Epithelial cell of proximal tubule (primary cell): Measurements from ENCODE around the gene GATAD2B. TPM values are rescaled to one million over a fixed set of nuclear protein-coding genes. Genes with fewer than 3 reads are reported as not detected.
A peak's percentile ranks its signal among the peaks of the same experiment; 100 is the strongest.

Experiments used
- DNase-seq: peaks from one replicate; pipeline ENCODE4 v3.0.0-alpha.2; 2011; ENCODE audit warnings: low read depth
- H3K4me3 ChIP-seq: 2 replicates; pipeline ENCODE4 v1.5.1; 2011; ENCODE audit warnings: low read depth, mild to moderate bottlenecking, low read length
- CTCF ChIP-seq: conservative IDR thresholded peaks from 2 replicates; pipeline ENCODE4 v1.5.1; 2012; ENCODE audit warnings: low read depth, mild to moderate bottlenecking, low read length
- total RNA-seq: library from RNA; depleted of rRNA; stranded (reverse); fragments of >200 nt; gene quantifications from 2 replicates; pipeline ENCODE4 v1.2.3, GENCODE V29; 2015

Gene GATAD2B
- total RNA-seq, 1 donor from 2014 or later, result 6.8 TPM

GRCh38 chr1:153780551-153780950 is 142.2 kb downstream of the GATAD2B start:
- no peak overlapping the region for H3K4me3 ChIP-seq
- TF ChIP-seq CTCF, result no peak
- no peak for DNase-seq

- no peak overlapping the region for H3K4me3 ChIP-seq
- TF ChIP-seq CTCF, result no peak
- DNase-seq, result no peak
Observed at GRCh38 chr1:153779781-153780541, 142.8 kb downstream of the GATAD2B start.

GRCh38 chr1:153778824-153779519 is 143.8 kb downstream of the GATAD2B start:
- no peak for TF ChIP-seq CTCF
- no peak for DNase-seq
- no peak overlapping the region for H3K4me3 ChIP-seq

GRCh38 chr1:153778051-153778823 is 144.5 kb downstream of the GATAD2B start:
- no peak for DNase-seq
- no peak for TF ChIP-seq CTCF
- H3K4me3 ChIP-seq, result no peak overlapping the region

- no peak for DNase-seq
Observed at GRCh38 chr1:153777648-153778047, 145.1 kb downstream of the GATAD2B start.

More at GRCh38 chr1:153777648-153778047, 145.1 kb downstream of the GATAD2B start:
- TF ChIP-seq CTCF, result no peak
- H3K4me3 ChIP-seq, result peak overlapping the region; percentile 4
